Ovary (tissue), 9 donors: ENCODE results near the gene NETO1. TPM values are rescaled to one million over a fixed set of nuclear protein-coding genes. Genes with fewer than 3 reads are reported as not detected.

ENCODE experiments used
- DNase-seq, 5 donors: peaks; one replicate each; pipeline ENCODE4 v3.0.0-alpha.2; 2019 to 2020
- H3K27ac ChIP-seq, 2 donors: fragments of 200-600 bp; one replicate each; pipeline versions ENCODE4 v1.5.1 to v1.8.0; 2019 to 2022
- H3K27me3 ChIP-seq: fragments of 200-600 bp; one replicate; pipeline ENCODE4 v1.8.0; 2022
- H3K36me3 ChIP-seq: fragments of 200-600 bp; sonication (generic); one replicate; pipeline ENCODE4 v1.5.1; 2019
- H3K4me1 ChIP-seq: one replicate; pipeline ENCODE4 v1.8.1; 2013; ENCODE audit warnings: mild to moderate bottlenecking, moderate library complexity; ENCODE audit not compliant: insufficient read depth
- H3K4me3 ChIP-seq: fragments of 200-600 bp; sonication (generic); one replicate; pipeline ENCODE4 v1.5.1; 2017
- H3K9me3 ChIP-seq, 2 donors: fragments of 200-600 bp in 1 of 2; sonication (generic) in 1 of 2; one replicate each; pipeline versions ENCODE4 v1.5.1 to v1.8.1; 2013 to 2019; ENCODE audit warnings: mild to moderate bottlenecking in 1 of 2, moderate library complexity in 1 of 2
- CTCF ChIP-seq, 3 donors: fragments of 450-650 bp in 2 of 3; fragments of 200-600 bp in 1 of 3; IDR thresholded peaks; one replicate each; pipeline versions ENCODE4 v1.5.1 to v1.8.0; 2016 to 2022; ENCODE audit warnings: antibody characterized with exemption in 3 of 3, mild to moderate bottlenecking in 1 of 3
- EP300 ChIP-seq: sonication (generic); formaldehyde crosslinking; IDR thresholded peaks from one replicate; pipeline ENCODE4 v1.6.1; 2017; ENCODE audit warnings: antibody characterized with exemption
- POLR2A ChIP-seq: fragments of 450-650 bp; IDR thresholded peaks from one replicate; pipeline ENCODE4 v1.6.1; 2017; ENCODE audit warnings: antibody characterized with exemption, mild to moderate bottlenecking, moderate library complexity
- WGBS, 3 donors: extraction: QIAGEN DNeasy Blood & Tissue Kit in 1 of 3; methylation state at CpG; one replicate each; pipeline versions ENCODE4 v1.1.5 to v1.1.7; 2013 to 2017; 5-methylcytosine and 5-hydroxymethylcytosine counted together
- intact Hi-C, 4 donors: fragments of 100-400 bp; cut with DNase I; formaldehyde crosslinking; loops; one replicate each; pipeline versions ENCODE4 v1.11.0 to v1.15.1; 2022 to 2023
- polyA plus RNA-seq, 2 donors: library from polyadenylated mRNA; stranded (reverse); fragments of 200-250 nt in 1 of 2; fragments of 350-450 nt in 1 of 2; fragmentation: Illumina TruSeq in 1 of 2; extraction: RNeasy Lipid Tissue Mini Kit (QIAGEN cat#74804) in 1 of 2; gene quantifications; one replicate each; pipeline ENCODE4 v1.2.3, GENCODE V29; 2013 to 2014
- total RNA-seq, 7 donors: library from RNA; depleted of rRNA in 2 of 7; stranded (reverse); fragments of >200 nt in 2 of 7; fragmentation: NEBNext Ultra II Directional in 3 of 7; extraction: Animal tissue kit (Norgen Biotek cat#: 25700) in 3 of 7; gene quantifications; one replicate each; pipeline versions ENCODE4 v1.1.0 to v1.2.4, GENCODE V29; 2016 to 2023
- donor health status: DM: no; HTN: no; CAD: no; lungs with moderate emphysema.
- donor health status: DM: no; HTN: no; CAD: no.
- donor health status: Bipolar disorder and iron deficiency.
- donor health status: DM: yes; HTN: yes; CAD: no.
- donor health status: DM: no; HTN: no; CAD: no.
- donor health status: DM: yes; HTN: yes; CAD: no.

NETO1 gene
- total and polyA plus RNA-seq, 9 donors, result 2.0 TPM; not detected in 8

DNA sequence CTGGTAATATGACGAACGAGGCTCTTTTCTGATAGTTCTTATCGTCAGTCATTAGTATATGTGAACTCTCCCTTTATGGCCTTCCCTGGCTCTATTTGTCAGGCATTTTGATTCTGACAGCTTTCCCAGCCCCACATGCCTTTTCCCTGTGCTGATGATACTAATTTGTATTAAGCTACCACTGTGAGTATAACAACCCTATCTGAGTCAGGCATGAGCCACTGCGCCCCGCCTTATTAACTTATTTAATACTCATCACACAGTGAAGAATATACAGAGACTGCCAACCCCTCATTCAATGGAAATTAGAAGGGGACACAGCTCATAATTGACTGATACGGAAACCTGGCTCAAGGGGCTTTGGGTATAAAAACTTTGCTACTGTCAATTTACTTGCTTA, 140.0 kb downstream of the NETO1 start:
- Histone ChIP-seq H3K27me3 (no peaks in the 10 kb centered on the region), H3K36me3 (no peaks in the 10 kb centered on the region), H3K27ac (no peak overlapping the region), H3K4me1 (no peaks in the 10 kb centered on the region), H3K4me3 (no peak overlapping the region), H3K9me3 (no peaks in the 10 kb centered on the region)
- intact Hi-C loops, result no loop called here
- 71 to 78% (median 72%) methylated on average over 6 of the region's 6 CpGs for WGBS, 3 donors
- TF ChIP-seq POLR2A, result no peak
- no peak for DNase-seq

DNA sequence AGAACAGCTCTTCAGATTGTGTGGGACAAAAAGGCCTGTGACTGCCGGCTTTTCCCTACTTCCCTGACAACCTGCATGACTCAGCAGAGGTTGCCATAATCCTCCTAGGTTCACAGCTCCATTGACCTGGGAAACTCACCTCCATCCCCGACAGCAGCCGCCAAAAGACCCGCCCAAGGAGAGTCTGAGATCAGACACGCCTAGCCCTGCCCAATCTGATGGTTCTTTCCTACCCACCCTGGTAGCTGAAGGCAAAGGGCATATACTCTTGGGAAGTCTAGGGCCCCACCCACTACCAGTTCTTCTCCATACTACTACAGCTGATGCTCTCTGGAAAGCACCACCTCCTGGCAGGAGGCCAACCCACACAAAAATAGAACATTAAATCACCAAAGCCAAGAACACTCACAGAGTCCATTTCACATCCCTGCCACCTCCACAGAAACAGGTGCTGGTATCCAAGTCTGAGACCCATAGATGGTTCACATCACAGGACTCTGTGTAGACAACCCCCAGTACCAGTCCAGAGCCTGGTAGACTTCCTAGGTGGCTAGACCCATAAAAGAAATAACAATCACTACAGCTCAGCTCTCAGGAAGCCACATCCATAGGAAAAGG, 140.6 kb downstream of the NETO1 start:
- no peaks in the 10 kb centered on the region for H3K36me3 ChIP-seq
- TF ChIP-seq CTCF (IDR thresholded peaks at IDR 0.05), result no peak
- TF ChIP-seq EP300, result no peak
- no peak for TF ChIP-seq POLR2A
- WGBS, 3 donors, result 71 to 90% (median 72%) methylated on average over 5 of the region's 5 CpGs
- H3K4me1 ChIP-seq, result no peaks in the 10 kb centered on the region
- intact Hi-C loops, result no loop called here
- no peak overlapping the region for H3K27ac ChIP-seq
- no peak overlapping the region for H3K4me3 ChIP-seq
- no peaks in the 10 kb centered on the region for H3K9me3 ChIP-seq
- no peak for DNase-seq
- no peaks in the 10 kb centered on the region for H3K27me3 ChIP-seq

- no peaks in the 10 kb centered on the region for H3K36me3 ChIP-seq
Measured at GRCh38 chr18:72726201-72726600, 141.6 kb downstream of the NETO1 start.

GRCh38 chr18:72721330-72721729, 146.5 kb downstream of the NETO1 start:
- no peaks in the 10 kb centered on the region for H3K36me3 ChIP-seq
- TF ChIP-seq CTCF (IDR thresholded peaks at IDR 0.05) (no peak), POLR2A (no peak), EP300 (no peak)
- H3K4me1 ChIP-seq, result no peaks in the 10 kb centered on the region
- intact Hi-C loops, result no loop called here
- H3K4me3 ChIP-seq, result no peak overlapping the region
- no peaks in the 10 kb centered on the region for H3K27me3 ChIP-seq
- whole genome bisulfite sequencing, 3 donors, result 48 to 60% (median 54%) methylated on average over 3 of the region's 3 CpGs
- no peaks in the 10 kb centered on the region for H3K9me3 ChIP-seq
- no peak overlapping the region for H3K27ac ChIP-seq
- DNase-seq, result no peak

More at GRCh38 chr18:72726201-72726600, 141.6 kb downstream of the NETO1 start:
- no peak for DNase-seq
- no peak overlapping the region for H3K27ac ChIP-seq
- 85 to 88% (median 86%) methylated on average over 4 of the region's 4 CpGs for WGBS, 3 donors
- intact Hi-C loops, result no loop called here
- H3K4me1 ChIP-seq, result no peaks in the 10 kb centered on the region
- H3K4me3 ChIP-seq, result no peak overlapping the region
- H3K9me3 ChIP-seq, result no peaks in the 10 kb centered on the region
- no peak for TF ChIP-seq CTCF (IDR thresholded peaks at IDR 0.05)
- TF ChIP-seq EP300, result no peak
- no peak for TF ChIP-seq POLR2A
- H3K27me3 ChIP-seq, result no peaks in the 10 kb centered on the region

GRCh38 chr18:72720116-72720515, 147.7 kb downstream of the NETO1 start:
- Histone ChIP-seq H3K9me3 (no peaks in the 10 kb centered on the region), H3K4me1 (no peaks in the 10 kb centered on the region), H3K27ac (no peak overlapping the region), H3K4me3 (no peak overlapping the region), H3K27me3 (no peaks in the 10 kb centered on the region), H3K36me3 (no peaks in the 10 kb centered on the region)
- DNase-seq, result no peak
- TF ChIP-seq POLR2A, result no peak
- TF ChIP-seq CTCF (IDR thresholded peaks at IDR 0.05), result no peak
- TF ChIP-seq EP300, result no peak
- intact Hi-C loops, result no loop called here
- WGBS, 3 donors, result 15 to 28% (median 23%) methylated on average over 3 of the region's 3 CpGs
